ENCODE data around the gene NUB1.

Gene NUB1

DNA sequence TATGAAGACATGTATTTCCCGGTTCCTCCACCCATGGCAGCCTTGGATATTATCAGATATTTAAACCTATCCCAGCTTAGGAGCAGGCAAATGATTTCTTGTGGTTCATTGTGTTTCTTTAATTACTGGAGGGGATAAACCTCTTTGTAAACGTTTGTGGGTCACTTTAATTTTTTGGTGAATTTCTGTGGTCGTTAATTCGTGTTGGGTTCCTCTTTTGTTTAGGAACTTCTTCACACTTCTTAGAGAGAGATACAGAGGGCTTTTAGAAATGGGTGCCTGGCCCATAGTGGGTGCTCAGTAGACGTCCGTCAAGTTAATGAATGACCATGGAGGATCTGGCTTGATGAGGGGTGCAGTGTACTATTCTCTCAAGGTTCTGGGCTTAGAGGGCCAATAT lies 27.2 kb upstream of the NUB1 start:
- DNase-seq (no peak), ATAC-seq (no peak)

DNA sequence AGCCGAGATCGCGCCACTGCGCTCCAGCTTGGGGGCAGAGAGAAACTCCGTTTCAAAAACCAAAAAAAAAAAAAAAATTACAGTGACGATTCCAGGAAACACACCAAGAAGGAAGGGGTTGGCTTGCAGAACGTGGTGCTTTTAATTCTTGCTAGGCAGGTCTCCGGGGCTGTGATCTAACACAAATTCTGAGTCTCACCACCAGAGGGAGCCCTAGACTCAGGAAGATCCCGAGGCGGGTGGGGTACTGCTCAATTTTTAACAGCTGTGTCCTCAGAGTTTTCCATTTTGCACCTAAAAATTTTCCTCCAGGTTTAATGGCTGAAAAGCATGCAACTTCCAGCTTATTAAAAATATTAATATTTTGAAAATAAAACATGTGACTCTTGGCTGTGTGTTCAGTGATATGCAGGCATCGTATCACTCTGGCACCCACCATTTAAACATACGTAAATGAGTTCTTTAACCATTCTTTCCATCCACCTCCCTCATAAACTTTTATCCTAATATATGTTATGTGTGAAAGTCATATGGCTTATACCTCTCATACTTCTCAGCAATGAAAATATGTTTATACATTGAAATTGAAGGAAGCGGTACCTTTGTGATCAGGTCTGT lies 26.5 kb upstream of the NUB1 start:
- ATAC-seq, result peak; percentile 84
- DNase-seq, result peak; percentile 79

- ATAC-seq, result no peak
- no peak for DNase-seq
These were observed 24.7 kb upstream of the NUB1 start for GRCh38 chr7:151316896-151317295.

GRCh38 chr7:151317936-151318335 lies 23.7 kb upstream of the NUB1 start:
- ATAC-seq (no peak), DNase-seq (no peak)

GRCh38 chr7:151319189-151319588 lies 22.4 kb upstream of the NUB1 start:
- no peak for ATAC-seq
- no peak for DNase-seq

DNA sequence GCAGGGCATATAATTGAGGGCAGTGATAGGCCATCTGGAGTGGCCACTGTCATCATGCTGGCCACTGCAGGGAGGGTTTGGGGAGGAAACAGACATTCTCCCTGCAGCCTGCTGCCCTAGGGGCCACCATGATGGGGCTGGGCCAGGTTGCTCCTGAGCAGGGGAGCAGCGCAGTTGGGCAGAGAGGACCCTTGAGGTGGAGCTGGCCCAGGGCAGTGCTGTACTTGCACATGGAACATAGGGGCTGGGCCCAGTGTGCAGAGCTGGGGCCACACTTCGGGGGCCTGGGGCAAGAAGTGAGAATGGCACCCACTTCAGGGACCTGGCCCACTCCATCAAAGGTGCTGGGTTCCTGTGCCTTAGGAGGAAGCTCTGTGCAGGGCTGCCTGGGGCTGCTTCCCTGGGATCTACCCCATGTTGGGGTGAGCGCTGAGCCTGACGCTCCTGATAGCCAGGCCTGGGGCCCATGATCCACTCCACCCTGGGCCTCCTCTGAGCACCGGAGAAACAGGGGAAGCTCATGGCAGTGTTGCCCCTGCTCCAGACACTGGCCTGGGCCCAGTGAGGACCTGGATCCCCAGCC lies 21.3 kb upstream of the NUB1 start:
- no peak for ATAC-seq
- no peak for DNase-seq

GRCh38 chr7:151321341-151321740 lies 20.3 kb upstream of the NUB1 start:
- DNase-seq (no peak), ATAC-seq (no peak)

DNA sequence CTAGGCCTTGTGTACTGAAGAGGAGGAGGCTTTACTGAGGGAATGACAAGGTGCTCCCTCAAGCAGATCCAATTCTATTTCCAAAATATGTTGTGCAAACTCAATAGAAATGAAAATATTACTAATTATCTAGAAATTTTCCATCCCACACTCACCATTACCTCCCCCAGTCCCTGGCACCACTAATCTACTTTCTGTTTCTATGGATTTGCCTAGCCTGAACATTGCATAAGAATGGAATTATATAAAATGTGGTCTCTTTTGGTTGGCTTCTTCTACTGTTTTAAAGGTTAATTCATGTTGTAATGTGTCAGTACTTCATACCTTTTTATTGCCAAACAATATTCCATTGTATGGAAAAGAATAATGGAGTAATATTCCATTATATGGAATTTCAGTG lies 18.7 kb upstream of the NUB1 start:
- DNase-seq, result no peak
- ATAC-seq, result no peak

DNA sequence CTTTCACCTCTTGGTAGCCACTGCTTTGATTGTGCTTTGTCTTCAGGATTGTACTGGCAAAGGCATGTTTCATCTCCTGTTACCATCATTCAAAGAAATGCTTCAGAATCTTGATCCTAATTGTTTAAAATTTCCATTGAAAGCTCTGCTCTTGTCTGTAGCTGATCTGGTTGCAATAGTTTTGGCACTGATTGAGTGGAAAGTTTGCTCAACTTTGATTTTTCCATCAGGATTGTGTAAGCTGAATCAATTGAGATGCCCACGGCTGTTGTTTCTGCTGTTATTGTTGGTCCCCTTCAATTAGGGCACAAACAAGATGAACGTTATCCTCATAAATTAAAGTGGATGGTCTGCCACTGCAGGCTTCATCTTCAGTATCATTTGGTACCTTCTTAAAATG lies 14.6 kb upstream of the NUB1 start:
- DNase-seq (no peak), ATAC-seq (no peak)

GRCh38 chr7:151327659-151328058 lies 14.0 kb upstream of the NUB1 start:
- ATAC-seq (no peak), DNase-seq (no peak)

DNA sequence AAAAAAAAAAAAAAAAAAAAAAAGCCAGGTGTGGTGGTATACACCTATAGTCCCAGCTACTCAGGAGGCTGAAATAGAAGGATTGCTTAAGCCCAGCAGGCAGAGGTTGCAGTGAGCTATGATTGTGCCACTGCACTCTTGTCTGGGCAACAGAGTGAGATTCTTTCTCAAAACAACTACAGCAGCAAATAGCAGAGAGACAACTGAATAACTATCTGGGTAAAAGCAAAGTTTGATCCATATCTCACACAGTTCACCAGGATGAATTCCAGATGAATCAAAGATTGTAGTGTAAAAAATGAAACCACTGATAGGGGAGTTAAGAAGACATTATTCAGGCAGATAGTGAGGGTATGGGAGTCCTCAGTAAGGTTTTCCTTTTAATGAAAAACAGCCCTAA lies 11.4 kb upstream of the NUB1 start:
- ATAC-seq (no peak), DNase-seq (no peak)

DNA sequence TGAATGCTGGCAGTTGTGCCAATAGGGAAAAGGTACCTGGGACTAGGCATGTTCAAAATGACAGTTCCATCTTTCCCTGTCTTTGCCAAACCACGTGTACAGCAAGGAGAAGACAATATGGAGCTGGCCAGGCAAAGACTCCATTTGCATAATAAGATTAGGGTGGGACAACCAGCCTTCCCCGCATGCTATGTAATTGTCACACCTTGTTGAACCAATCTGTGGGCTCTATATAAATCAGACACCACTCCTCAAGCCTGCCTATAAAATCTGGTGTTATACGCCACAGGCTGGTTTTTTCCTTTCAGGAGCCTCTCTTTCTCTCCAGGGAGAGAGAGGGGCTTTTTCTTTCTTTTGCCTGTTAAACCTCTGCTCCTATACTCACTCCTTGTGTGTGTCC lies 11.0 kb upstream of the NUB1 start:
- no peak for ATAC-seq
- DNase-seq, result no peak

- DNase-seq (no peak), ATAC-seq (no peak)
These were observed 7.0 kb upstream of the NUB1 start for GRCh38 chr7:151334628-151335027.

DNA sequence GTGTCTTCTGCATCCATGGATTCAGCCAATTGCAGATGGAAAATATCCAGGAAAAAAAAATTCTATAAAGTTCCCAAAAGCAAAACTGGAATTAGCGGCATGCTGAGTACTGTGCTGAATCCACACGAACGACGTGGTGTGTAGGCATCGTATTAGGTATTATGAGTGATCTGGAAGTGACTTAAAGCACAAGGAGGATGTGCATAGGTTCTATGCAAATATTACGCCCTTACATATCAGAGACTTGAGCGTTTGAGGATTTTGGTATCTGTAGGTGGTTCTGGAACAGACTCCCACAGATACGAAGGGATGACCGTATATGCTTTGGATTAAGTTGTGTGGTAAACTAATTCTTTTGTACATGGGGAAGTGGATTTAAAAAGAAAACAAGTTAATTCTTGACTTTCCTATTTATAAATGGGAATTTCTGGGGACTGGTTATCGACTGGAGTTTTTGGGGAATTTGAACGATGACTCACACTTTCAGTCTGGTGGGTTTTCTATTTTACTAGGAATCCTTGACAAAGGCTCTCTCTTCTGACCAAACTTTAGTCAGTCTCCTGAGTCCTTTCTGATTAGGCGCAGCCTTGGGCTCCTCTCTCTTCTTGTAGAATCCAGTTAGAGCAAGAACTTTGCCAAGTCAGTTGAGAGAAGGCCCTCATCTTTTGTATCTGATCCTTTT lies 5.4 kb upstream of the NUB1 start:
- DNase-seq, result no peak

GRCh38 chr7:151337346-151337745 lies 4.3 kb upstream of the NUB1 start:
- ATAC-seq (no peak), DNase-seq (no peak)

More for the DNA sequence above, 5.4 kb upstream of the NUB1 start:
- ATAC-seq, result no peak

GRCh38 chr7:151338809-151339208 lies 2.8 kb upstream of the NUB1 start:
- ATAC-seq (no peak), DNase-seq (no peak)

DNA sequence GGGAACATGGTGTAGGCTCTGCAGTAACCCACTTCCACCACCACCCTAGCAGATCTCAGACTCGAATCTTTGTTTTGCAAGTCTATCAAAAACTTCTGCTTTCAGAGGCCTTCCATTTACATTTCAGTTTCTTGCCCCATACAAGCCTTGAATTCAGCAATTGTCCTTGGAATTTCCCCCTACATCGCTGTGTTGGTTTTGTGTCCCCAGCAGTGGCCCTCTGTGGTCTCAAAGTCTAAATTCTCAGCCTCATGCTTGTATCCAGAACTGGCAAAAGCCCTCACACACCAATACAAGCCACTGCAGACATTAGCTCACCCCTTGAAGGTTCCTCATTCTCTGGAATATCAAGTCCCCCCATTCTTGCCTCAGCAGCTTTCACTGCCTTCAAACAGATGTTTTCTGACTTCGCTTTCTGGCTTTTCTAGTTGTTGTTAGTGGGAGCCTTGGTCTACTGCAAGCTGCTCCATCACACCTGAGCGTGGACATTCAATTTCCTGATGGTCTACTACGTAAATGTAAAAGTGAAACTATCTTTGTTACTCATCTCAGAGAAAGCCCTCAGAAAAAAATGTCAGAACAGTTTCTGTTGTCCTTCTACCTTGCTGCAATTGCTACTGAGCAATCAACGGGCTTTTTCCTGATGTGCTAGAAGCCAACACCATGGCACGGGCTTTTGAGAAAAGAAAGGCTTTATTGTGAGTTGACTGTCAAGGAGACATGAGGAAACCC lies 1.8 kb upstream of the NUB1 start:
- DNase-seq (no peak), ATAC-seq (peak; percentile 34)

GRCh38 chr7:151340794-151341356 lies 737 bp upstream of the NUB1 start:
- no peak for ATAC-seq
- no peak for DNase-seq

DNA sequence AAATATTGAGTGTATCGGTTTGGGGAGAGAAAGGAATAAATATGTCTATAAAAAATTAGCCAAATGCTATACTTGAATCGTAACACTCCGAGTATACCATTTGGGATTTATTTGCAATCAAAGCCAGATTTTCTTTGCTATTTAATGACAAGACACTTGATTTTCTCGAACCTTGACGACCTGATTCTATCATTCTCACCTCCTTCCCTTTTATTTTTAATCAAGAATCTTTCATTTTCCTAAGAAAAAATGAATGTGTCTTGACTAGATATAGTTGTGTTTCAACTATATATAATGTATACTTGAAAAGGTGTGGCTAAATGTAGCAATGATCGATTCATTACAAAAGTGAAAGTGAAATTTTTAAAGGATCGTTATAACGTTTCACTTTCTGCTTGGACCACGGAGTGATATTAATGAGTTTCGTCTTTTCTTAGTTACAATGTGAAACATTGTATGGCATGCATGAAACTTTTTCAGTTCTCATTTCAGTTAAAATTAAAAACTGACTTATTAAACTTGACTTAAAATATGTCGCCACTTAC lies 562 bp downstream of the NUB1 start:
- DNase-seq, result no peak
- ATAC-seq, result peak; percentile 54

DNA sequence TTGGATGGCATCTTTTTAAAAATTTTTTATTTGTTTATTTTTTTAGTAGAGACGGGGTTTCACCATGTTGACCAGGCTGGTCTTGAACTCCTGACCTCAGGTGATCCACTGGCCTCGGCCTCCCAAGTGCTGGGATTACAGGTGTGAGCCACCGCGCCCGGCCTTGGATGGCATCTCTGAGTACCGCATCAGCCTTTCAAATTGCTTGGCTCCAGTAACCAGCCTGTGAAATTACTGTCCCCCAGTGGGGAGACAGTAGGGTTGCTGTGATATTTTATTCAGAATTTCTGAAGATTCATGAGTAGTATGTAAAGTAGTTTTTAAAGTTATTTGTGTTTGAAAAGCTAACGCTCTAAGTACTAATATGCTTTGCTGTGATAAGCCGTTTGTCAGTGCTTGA lies 1.2 kb downstream of the NUB1 start:
- DNase-seq (no peak), ATAC-seq (no peak)

DNA sequence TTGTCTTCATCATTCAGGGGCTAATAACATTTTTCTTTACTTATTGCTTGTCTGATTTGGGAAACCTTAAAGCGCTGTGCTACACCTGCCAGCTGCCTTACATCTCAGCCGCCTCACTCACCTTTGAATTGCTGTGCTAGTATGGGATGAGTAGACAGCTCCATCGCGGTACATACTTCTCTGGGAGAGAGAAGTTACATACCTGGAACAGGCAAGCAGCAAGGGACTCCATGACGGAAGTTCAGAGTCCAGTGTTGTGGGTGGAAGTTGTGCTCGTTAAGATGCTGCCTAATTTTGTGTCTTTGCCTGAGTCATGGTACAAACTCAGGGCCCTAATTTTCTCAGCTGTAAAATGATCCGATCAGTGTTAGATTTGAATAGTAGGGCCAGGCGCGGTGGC lies 1.9 kb downstream of the NUB1 start:
- DNase-seq (no peak), ATAC-seq (no peak)

DNA sequence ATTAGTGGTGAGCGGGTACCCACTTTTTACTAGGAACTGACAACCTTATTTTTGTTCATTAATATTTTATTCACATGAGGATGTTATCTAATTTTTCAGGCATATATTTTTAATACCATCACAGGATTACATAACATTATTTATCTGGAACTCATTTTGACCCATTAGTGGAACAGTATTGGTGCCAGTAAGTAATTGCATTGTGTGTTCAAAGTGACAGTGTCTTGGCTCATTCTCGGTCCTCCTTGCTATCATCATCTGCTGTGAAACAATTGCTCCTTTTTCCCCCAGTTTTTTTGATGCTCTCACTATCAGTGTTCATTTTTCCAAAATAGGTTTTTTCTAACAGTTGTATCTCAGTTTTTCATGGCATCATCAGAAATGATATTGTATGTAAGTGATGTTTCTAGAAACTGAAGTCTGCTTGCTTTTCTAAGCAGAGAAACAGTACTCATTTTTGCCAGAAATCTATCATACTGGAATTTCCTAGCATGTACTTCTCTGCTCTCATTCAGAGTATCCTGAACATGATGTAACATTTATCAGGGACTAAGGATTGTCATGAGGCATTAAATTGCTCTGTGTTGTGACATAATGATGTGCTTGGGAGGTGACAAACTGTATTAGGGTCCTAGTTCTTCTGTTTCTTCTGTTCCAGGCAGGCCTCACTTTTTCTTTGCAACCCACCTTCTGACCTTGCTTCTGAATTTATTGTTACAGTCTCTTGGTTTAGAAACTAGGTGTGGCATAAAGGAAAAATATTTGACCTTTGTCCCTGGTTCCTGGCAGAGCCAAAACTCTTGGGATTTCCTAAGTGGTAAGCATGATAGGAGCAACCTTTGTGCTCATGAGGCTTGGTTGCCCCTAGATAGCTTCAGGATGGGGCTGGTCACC lies 4.2 kb downstream of the NUB1 start:
- no peak for ATAC-seq
- no peak for DNase-seq

Data from stimulated activated naive CD8-positive, alpha-beta T cell treated with anti-CD3 and anti-CD28 coated beads, Interleukin-15, Interleukin-2, amounts not matched to agents 100 U/mL and 50 U/mL, for 24 hours (primary cell).